HUES48 (cell line): ENCODE results near the gene ZNF106.

Source experiments
- H3K27ac ChIP-seq: one replicate; pipeline ENCODE4 v1.7.0; 2013; ENCODE audit warnings: low read depth, low read length, inconsistent platforms
- H3K27me3 ChIP-seq: 2 replicates; pipeline ENCODE4 v1.6.1; 2013; ENCODE audit warnings: mild to moderate bottlenecking, low read length; ENCODE audit not compliant: control insufficient read depth, insufficient read depth
- H3K36me3 ChIP-seq: 2 replicates; pipeline ENCODE4 v1.6.1; 2013; ENCODE audit warnings: low read length; ENCODE audit not compliant: control insufficient read depth, insufficient read depth
- H3K4me1 ChIP-seq: 2 replicates; pipeline ENCODE4 v1.6.1; 2013; ENCODE audit warnings: mild to moderate bottlenecking, low read length; ENCODE audit not compliant: control insufficient read depth, insufficient read depth
- H3K4me3 ChIP-seq: 2 replicates; pipeline ENCODE4 v1.5.1; 2013; ENCODE audit warnings: mild to moderate bottlenecking, low read depth, low read length
- H3K9ac ChIP-seq: 2 replicates; pipeline ENCODE4 v1.6.1; 2013; ENCODE audit warnings: mild to moderate bottlenecking, low read depth, low read length, moderate library complexity
- H3K9me3 ChIP-seq: 2 replicates; pipeline ENCODE4 v1.6.1; 2013; ENCODE audit warnings: low read length; ENCODE audit not compliant: control insufficient read depth, insufficient read depth

ZNF106 gene

GRCh38 chr15:42404461-42405235, 86.3 kb downstream of the ZNF106 start:
- Histone ChIP-seq H3K4me1 (no peaks in the 10 kb centered on the region), H3K27ac (no peak overlapping the region), H3K4me3 (no peak overlapping the region), H3K27me3 (no peaks in the 10 kb centered on the region), H3K36me3 (no peaks in the 10 kb centered on the region), H3K9ac (no peak overlapping the region), H3K9me3 (no peaks in the 10 kb centered on the region)

DNA sequence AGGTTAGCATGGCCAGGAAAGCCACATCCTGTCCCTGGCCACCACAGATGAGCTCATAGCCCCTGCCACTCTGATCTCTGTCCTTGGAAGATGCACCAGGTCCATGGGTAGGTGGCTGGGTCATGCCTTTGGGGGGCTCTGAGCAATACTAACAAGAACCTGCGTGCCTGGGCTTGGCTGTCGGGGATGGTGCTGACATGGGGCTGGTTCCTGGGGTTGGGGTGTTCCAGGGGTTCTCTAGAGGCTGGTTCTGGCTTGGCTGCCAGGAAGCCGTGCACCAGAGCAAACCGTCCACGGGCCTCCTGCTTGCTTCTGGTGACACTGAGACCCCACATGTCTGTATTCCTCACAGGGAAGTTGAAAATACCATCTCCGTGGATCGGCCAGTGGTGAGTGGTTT, 87.6 kb downstream of the ZNF106 start:
- H3K9me3 ChIP-seq: no peaks in the 10 kb centered on the region
- no peak overlapping the region for H3K27ac ChIP-seq
- no peak overlapping the region for H3K4me3 ChIP-seq
- H3K27me3 ChIP-seq: no peaks in the 10 kb centered on the region
- no peaks in the 10 kb centered on the region for H3K36me3 ChIP-seq
- H3K4me1 ChIP-seq: no peaks in the 10 kb centered on the region
- H3K9ac ChIP-seq: no peak overlapping the region

DNA sequence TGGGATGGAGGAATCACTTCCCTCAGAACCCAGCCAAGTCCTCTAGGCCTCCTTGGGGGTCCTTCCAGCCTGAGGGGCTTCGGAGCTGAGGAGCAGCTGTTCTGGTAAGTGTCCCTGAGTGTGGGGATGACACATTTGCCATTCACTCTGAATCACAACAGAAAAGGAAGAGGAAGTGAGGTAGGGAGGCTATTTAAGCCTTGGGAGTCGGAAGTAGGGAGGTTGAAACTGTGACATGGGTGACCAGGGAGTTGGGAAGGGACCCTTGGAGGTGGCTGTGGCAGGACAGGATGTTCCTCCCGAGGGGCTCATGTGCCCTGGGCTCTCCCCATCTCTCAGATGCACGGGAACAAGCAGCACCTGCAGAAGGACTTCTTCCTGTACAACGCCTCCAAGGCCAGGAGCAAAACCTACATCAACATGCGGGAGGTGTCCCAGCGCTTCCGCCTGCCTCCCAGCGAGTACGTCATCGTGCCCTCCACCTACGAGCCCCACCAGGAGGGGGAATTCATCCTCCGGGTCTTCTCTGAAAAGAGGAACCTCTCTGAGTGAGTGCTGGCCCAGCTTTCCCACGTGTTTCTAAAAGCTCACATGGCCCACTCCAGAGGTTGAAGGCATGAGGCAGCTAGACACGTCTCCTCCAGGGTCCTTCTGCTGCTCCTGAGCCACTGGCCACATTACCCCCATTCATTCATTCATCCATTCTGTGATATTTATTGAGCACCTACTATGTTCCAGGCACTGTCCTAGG, 88.3 kb downstream of the ZNF106 start:
- Histone ChIP-seq H3K9ac (no peak overlapping the region), H3K9me3 (no peaks in the 10 kb centered on the region), H3K27ac (no peak overlapping the region), H3K4me3 (no peak overlapping the region), H3K36me3 (no peaks in the 10 kb centered on the region), H3K4me1 (no peaks in the 10 kb centered on the region), H3K27me3 (no peaks in the 10 kb centered on the region)

DNA sequence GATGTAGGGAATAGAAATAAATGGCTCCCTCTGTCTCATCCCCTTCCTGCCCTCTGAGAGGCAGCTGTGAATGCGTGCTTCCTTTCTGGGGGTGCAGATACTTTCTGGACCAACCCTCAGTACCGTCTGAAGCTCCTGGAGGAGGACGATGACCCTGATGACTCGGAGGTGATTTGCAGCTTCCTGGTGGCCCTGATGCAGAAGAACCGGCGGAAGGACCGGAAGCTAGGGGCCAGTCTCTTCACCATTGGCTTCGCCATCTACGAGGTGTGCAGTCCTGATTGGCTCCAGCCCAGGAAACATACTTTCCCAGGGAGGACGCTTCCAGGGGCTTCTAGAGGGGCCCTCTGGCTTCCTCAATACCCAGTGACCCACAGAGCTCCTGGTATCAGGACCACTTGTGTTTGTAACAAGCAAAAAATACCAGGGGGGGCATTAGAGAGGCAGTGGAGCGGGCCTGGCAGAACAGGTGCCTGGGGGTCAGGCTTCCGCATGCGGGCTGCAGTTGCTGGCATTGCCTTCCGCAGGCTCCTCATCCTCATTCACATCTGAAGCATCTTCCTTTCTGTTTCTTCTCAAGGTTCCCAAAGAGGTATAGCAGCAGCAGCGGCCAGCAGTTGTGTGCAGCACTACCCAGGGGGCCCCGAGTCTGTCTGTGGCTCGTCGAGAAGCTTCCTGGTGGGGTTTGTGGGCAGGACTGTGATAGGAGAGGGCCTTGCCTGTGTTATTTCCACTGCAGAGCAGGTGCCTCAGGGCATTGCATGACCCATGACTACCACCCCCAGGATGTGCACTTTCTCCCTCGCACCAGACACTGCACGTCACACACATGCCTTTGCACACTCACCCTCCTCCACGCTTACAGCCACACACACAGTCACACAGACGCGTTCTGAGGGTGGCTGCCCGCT, 89.1 kb downstream of the ZNF106 start:
- Histone ChIP-seq H3K27me3 (no peaks in the 10 kb centered on the region), H3K4me3 (no peak overlapping the region), H3K36me3 (no peaks in the 10 kb centered on the region), H3K9me3 (no peaks in the 10 kb centered on the region), H3K9ac (no peak overlapping the region), H3K27ac (no peak overlapping the region), H3K4me1 (no peaks in the 10 kb centered on the region)

DNA sequence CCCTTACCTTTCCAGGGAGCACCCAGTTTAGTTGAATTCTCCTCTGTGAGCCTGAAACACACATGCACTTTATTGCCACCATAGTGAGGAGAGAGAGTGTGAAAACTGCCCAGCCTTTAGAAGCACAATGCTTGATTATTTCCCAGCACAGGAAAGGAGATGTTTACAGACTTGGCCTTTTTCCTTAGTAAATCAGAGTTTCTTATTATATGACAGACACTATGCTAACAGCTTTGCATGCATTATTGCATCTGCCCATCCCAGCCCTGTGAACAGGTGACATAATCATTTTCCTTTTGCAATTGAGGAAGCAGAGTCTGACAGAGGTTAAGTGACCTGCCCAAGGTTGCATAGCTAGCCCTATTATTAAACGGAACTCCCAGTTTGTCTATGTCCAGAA, 95.1 kb downstream of the ZNF106 start:
- H3K4me3 ChIP-seq: no peak overlapping the region

DNA sequence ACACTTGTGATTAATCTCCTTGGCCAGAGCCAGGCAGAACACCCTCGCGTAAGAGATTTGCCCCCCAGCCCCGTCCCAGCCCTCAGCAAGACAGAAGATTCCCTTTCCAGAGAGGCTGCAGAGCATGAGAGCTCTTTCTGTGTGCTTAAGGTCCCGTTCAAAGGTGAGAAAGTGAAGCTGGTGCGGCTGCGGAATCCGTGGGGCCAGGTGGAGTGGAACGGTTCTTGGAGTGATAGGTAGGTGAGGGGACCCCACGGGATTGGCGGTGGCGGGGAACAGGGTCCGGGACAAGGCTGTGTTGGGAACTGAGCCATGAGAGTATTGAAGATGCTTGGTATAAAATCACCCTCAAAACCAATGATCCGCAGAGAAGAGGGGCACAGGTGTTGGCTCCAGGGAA, 96.8 kb downstream of the ZNF106 start:
- Histone ChIP-seq H3K9me3 (no peaks in the 10 kb centered on the region), H3K4me3 (no peak overlapping the region), H3K4me1 (no peaks in the 10 kb centered on the region), H3K9ac (no peak overlapping the region), H3K36me3 (no peaks in the 10 kb centered on the region), H3K27me3 (no peaks in the 10 kb centered on the region), H3K27ac (no peak overlapping the region)

More for the DNA sequence above, 95.1 kb downstream of the ZNF106 start:
- no peaks in the 10 kb centered on the region for H3K9me3 ChIP-seq
- no peaks in the 10 kb centered on the region for H3K4me1 ChIP-seq
- no peaks in the 10 kb centered on the region for H3K27me3 ChIP-seq
- no peaks in the 10 kb centered on the region for H3K36me3 ChIP-seq
- H3K9ac ChIP-seq: no peak overlapping the region
- no peak overlapping the region for H3K27ac ChIP-seq

- no peaks in the 10 kb centered on the region for H3K4me1 ChIP-seq
- H3K4me3 ChIP-seq: no peak overlapping the region
Measured at GRCh38 chr15:42392309-42393024, 98.5 kb downstream of the ZNF106 start.

DNA sequence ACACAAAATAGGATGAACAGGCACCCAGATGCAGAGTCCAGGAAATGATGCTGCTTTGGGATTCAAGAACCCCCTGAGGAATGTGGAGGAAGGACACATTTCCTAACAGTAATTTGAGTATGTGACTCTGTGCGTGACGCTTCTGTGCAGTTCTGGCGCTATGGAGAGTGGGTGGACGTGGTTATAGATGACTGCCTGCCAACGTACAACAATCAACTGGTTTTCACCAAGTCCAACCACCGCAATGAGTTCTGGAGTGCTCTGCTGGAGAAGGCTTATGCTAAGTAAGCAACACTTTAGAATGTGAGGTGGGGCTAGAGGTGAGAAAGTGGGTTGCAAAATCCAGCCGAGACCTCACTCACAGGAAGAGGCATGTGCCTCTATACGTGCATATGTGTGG, 103.3 kb downstream of the ZNF106 start:
- Histone ChIP-seq H3K9me3 (no peaks in the 10 kb centered on the region), H3K27ac (no peak overlapping the region), H3K36me3 (no peaks in the 10 kb centered on the region), H3K4me3 (no peak overlapping the region), H3K4me1 (peaks cover 13% of the 10 kb centered on the region), H3K27me3 (no peaks in the 10 kb centered on the region), H3K9ac (no peak overlapping the region)

More at GRCh38 chr15:42392309-42393024, 98.5 kb downstream of the ZNF106 start:
- Histone ChIP-seq H3K9me3 (no peaks in the 10 kb centered on the region), H3K36me3 (no peaks in the 10 kb centered on the region), H3K27ac (no peak overlapping the region), H3K9ac (no peak overlapping the region), H3K27me3 (no peaks in the 10 kb centered on the region)

DNA sequence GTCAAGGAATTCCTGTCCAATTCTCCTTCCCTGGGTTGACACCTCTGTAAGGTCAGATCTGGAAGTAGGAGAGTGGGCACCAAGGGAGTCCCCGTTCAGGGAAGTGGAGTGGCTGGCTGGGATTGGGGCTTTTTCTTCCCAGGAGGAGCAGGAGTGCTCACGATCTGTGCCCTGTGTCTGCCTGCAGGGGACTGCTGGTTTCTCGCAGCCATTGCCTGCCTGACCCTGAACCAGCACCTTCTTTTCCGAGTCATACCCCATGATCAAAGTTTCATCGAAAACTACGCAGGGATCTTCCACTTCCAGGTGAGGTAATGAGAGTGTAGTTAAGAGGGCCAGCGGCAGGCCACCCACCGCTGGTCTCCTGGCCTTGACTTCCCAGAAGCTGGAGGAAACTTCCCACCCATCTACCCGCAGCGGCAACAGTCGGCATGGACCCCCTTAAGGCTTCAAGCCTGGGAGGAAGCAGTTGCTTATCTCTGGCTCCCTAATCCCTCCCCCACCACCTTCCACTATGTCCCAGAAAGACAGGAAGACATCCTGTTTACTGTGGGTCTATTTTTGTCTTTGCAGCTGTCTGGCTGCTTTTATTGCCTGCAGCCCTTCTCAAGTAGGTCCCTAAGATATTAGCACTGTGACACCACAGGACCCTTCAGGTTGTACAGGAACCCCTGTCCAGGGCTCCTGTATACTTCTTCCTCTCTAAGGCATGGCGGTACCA, 104.8 kb downstream of the ZNF106 start:
- Histone ChIP-seq H3K9ac (no peak overlapping the region), H3K4me1 (peaks cover 13% of the 10 kb centered on the region), H3K27me3 (no peaks in the 10 kb centered on the region), H3K27ac (no peak overlapping the region), H3K9me3 (no peaks in the 10 kb centered on the region), H3K36me3 (no peaks in the 10 kb centered on the region), H3K4me3 (no peak overlapping the region)
